Esophagus muscularis mucosa (tissue), 3 donors: ENCODE measurements around the gene USHBP1.

ENCODE experiments used
- CTCF ChIP-seq, 3 experiments: fragments of 200-600 bp in 2 of 3; fragments of 450-650 bp in 1 of 3; sonication (generic) in 2 of 3; IDR thresholded peaks; one replicate each; pipeline ENCODE4 v1.5.1; 2017 to 2019; ENCODE audit warnings: antibody characterized with exemption in 3 of 3, mild to moderate bottlenecking in 2 of 3, moderate library complexity in 1 of 3
- EP300 ChIP-seq: sonication (generic); formaldehyde crosslinking; IDR thresholded peaks from one replicate; pipeline ENCODE4 v1.6.1; 2017; ENCODE audit warnings: antibody characterized with exemption

GRCh38 chr19:17249887-17250548 lies 14.5 kb downstream of the USHBP1 start:
- TF ChIP-seq CTCF (IDR thresholded peaks at IDR 0.05), result no peak
- TF ChIP-seq EP300, result no peak
